WTC11 (cell line): Measurements from ENCODE around the gene OPRL1. TPM values are rescaled to one million over a fixed set of nuclear protein-coding genes. Genes with fewer than 3 reads are reported as not detected.

ENCODE experiments used
- ATAC-seq: fragments of 200-7000 bp; cut with Tn5 transposase; 2 replicates; pipeline ENCODE4 v1.10.0; 2021; ENCODE audit warnings: mild to moderate bottlenecking, moderate library complexity
- CTCF ChIA-PET: fragments of 300-600 bp; sonication (Branson Sonifier 250); formaldehyde crosslinking; loops from one replicate; lab custom pipeline; 2021; ENCODE audit warnings: antibody characterized with exemption; lab: Charles Lee
- POLR2A ChIA-PET: fragments of 350-600 bp; sonication (Branson Sonifier 250); formaldehyde crosslinking; loops from one replicate; lab custom pipeline; 2021; ENCODE audit warnings: antibody characterized with exemption; lab: Charles Lee
- DNase-seq: peaks from one replicate; pipeline ENCODE4 v3.0.0; 2021; ENCODE audit warnings: low spot score
- H3K27ac Mint-ChIP-seq: 2 replicates; pipeline ENCODE4 v1.8.0; 2021; ENCODE audit warnings: mixed read lengths
- H3K27me3 Mint-ChIP-seq: 2 replicates; pipeline ENCODE4 v1.8.0; 2021; ENCODE audit warnings: low read depth, mild to moderate bottlenecking, moderate library complexity, mixed read lengths
- H3K36me3 Mint-ChIP-seq: 2 replicates; pipeline ENCODE4 v1.8.0; 2021; ENCODE audit warnings: mixed read lengths
- H3K4me1 Mint-ChIP-seq: 2 replicates; pipeline ENCODE4 v1.8.0; 2022; ENCODE audit warnings: mixed read lengths
- H3K4me3 Mint-ChIP-seq: 2 replicates; pipeline ENCODE4 v1.8.0; 2021; ENCODE audit warnings: mild to moderate bottlenecking, moderate library complexity, mixed read lengths
- H3K9me3 Mint-ChIP-seq: 2 replicates; pipeline ENCODE4 v1.8.0; 2021; ENCODE audit warnings: mixed read lengths
- ATF1 ChIP-seq: sonication (generic); formaldehyde crosslinking; IDR thresholded peaks from 2 replicates; pipeline ENCODE4 v1.8.1; 2023; ENCODE audit warnings: mild to moderate bottlenecking, moderate library complexity, missing genetic modification reagents
- CREM ChIP-seq: sonication (generic); formaldehyde crosslinking; IDR thresholded peaks from 2 replicates; pipeline ENCODE4 v1.8.1; 2022; ENCODE audit warnings: mild to moderate bottlenecking, missing genetic modification reagents, moderate library complexity
- FOXK1 ChIP-seq: sonication (generic); formaldehyde crosslinking; IDR thresholded peaks from 2 replicates; pipeline ENCODE4 v1.8.0; 2022; ENCODE audit warnings: mild to moderate bottlenecking, moderate library complexity, missing genetic modification reagents
- GABPB1 ChIP-seq: sonication (generic); formaldehyde crosslinking; IDR thresholded peaks from 2 replicates; pipeline ENCODE4 v1.8.1; 2023; ENCODE audit warnings: mild to moderate bottlenecking, missing genetic modification reagents
- MYBL2 ChIP-seq: sonication (generic); formaldehyde crosslinking; IDR thresholded peaks from 2 replicates; pipeline ENCODE4 v1.8.1; 2023; ENCODE audit warnings: mild to moderate bottlenecking, moderate library complexity, missing genetic modification reagents
- NFATC4 ChIP-seq: fragments of 250-450 bp; sonication (Bioruptor Pico); IDR thresholded peaks from 2 replicates; pipeline ENCODE4 v1.9.0; 2021; ENCODE audit warnings: mild to moderate bottlenecking
- NFYB ChIP-seq: sonication (generic); formaldehyde crosslinking; conservative IDR thresholded peaks from 2 replicates; pipeline ENCODE4 v1.8.0; 2022; ENCODE audit warnings: low read depth, missing genetic modification reagents
- NR1H2 ChIP-seq: sonication (generic); formaldehyde crosslinking; IDR thresholded peaks from 2 replicates; pipeline ENCODE4 v1.9.0; 2021; ENCODE audit warnings: mild to moderate bottlenecking, moderate library complexity, missing genetic modification reagents
- NR3C1 ChIP-seq: sonication (generic); formaldehyde crosslinking; conservative IDR thresholded peaks from 2 replicates; pipeline ENCODE4 v1.8.1; 2023; ENCODE audit warnings: low read depth, mild to moderate bottlenecking, missing genetic modification reagents
- OVOL2 ChIP-seq: fragments of 250-450 bp; sonication (Bioruptor Pico); IDR thresholded peaks from 2 replicates; pipeline ENCODE4 v1.9.0; 2021; ENCODE audit warnings: mild to moderate bottlenecking, borderline replicate concordance
- PRRX2 ChIP-seq: fragments of 250-450 bp; sonication (Bioruptor Pico); IDR thresholded peaks from 2 replicates; pipeline ENCODE4 v1.8.0; 2021; ENCODE audit warnings: mild to moderate bottlenecking
- SOX15 ChIP-seq: fragments of 250-450 bp; sonication (Bioruptor Pico); IDR thresholded peaks from 2 replicates; pipeline ENCODE4 v1.9.0; 2021; ENCODE audit warnings: mild to moderate bottlenecking
- SP1 ChIP-seq: sonication (generic); formaldehyde crosslinking; conservative IDR thresholded peaks from 2 replicates; pipeline ENCODE4 v1.8.1; 2022; ENCODE audit warnings: missing genetic modification reagents
- TEAD1 ChIP-seq: sonication (generic); formaldehyde crosslinking; IDR thresholded peaks from 2 replicates; pipeline ENCODE4 v1.8.0; 2022; ENCODE audit warnings: mild to moderate bottlenecking, missing genetic modification reagents
- ZNF423 ChIP-seq: fragments of 250-450 bp; sonication (Bioruptor Pico); IDR thresholded peaks from 2 replicates; pipeline ENCODE4 v2.1.2; 2022; ENCODE audit warnings: mild to moderate bottlenecking, moderate library complexity
- total RNA-seq: library from RNA; stranded (reverse); gene quantifications from 3 replicates; pipeline ENCODE4 v1.2.3, GENCODE V29; 2021
- TF ChIP-seq, protein P1 (sequence below): fragments of 250-450 bp; sonication (Bioruptor Pico); IDR thresholded peaks from 2 replicates; pipeline ENCODE4 v1.9.0; 2021; ENCODE audit warnings: mild to moderate bottlenecking
- TF ChIP-seq, protein P2 (sequence below): sonication (generic); formaldehyde crosslinking; IDR thresholded peaks from 2 replicates; pipeline ENCODE4 v1.8.1; 2023; ENCODE audit warnings: mild to moderate bottlenecking, missing genetic modification reagents
- TF ChIP-seq, protein P3 (sequence below): sonication (generic); formaldehyde crosslinking; IDR thresholded peaks from 2 replicates; pipeline ENCODE4 v1.8.0; 2022; ENCODE audit warnings: mild to moderate bottlenecking, missing genetic modification reagents
- TF ChIP-seq, protein P4 (sequence below): sonication (generic); formaldehyde crosslinking; IDR thresholded peaks from 2 replicates; pipeline ENCODE4 v1.8.1; 2023; ENCODE audit warnings: mild to moderate bottlenecking, missing genetic modification reagents, moderate library complexity
- TF ChIP-seq, protein P5 (sequence below): sonication (generic); formaldehyde crosslinking; IDR thresholded peaks from 2 replicates; pipeline ENCODE4 v1.8.0; 2022; ENCODE audit warnings: mild to moderate bottlenecking, missing genetic modification reagents
- TF ChIP-seq, protein P6 (sequence below): sonication (generic); formaldehyde crosslinking; IDR thresholded peaks from 2 replicates; pipeline ENCODE4 v1.8.0; 2022; ENCODE audit warnings: mild to moderate bottlenecking, missing genetic modification reagents
- TF ChIP-seq, protein P7 (sequence below): sonication (generic); formaldehyde crosslinking; IDR thresholded peaks from 2 replicates; pipeline ENCODE4 v1.8.1; 2022; ENCODE audit warnings: mild to moderate bottlenecking, moderate library complexity, missing genetic modification reagents
- TF ChIP-seq, protein P8 (sequence below): fragments of 250-450 bp; sonication (Bioruptor Pico); IDR thresholded peaks from 2 replicates; pipeline ENCODE4 v1.9.0; 2021; ENCODE audit warnings: mild to moderate bottlenecking

The OPRL1 gene
- total RNA-seq, 1 experiment from 2014 or later, result 2.0 TPM

DNA sequence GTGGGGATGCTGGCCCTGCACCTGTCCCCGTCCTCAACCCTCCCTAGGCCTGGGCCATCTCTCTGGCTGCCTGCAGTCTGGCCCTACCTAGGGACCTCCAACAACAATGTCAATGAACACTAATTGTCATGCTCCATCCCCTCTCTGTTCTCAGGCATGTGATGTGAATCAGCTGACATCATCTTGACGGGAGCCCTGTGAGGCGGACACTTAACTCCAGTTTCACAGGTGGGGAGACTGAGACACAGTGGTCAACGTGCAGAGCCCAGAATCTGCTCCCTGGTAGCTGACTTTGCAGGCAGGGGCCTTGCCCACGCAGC is 17.6 kb upstream of the OPRL1 start:
- no peak overlapping the region for H3K27ac Mint-ChIP-seq
- ATAC-seq (no peak), DNase-seq (no peak)
- peak overlapping the region; percentile 82 for H3K4me3 Mint-ChIP-seq
- peaks cover 35% of the 10 kb centered on the region for H3K4me1 Mint-ChIP-seq
- TF ChIP-seq NR1H2 (CRISPR knock-in tag) (no peak), GABPB1 (CRISPR knock-in tag) (no peak; the same call in 1 of the 2 replicates), ZNF423 (CRISPR knock-in tag) (no peak), NR3C1 (CRISPR knock-in tag) (no peak), PRRX2 (CRISPR knock-in tag) (no peak), OVOL2 (CRISPR knock-in tag) (no peak)
- TF ChIP-seq, protein P1, sequence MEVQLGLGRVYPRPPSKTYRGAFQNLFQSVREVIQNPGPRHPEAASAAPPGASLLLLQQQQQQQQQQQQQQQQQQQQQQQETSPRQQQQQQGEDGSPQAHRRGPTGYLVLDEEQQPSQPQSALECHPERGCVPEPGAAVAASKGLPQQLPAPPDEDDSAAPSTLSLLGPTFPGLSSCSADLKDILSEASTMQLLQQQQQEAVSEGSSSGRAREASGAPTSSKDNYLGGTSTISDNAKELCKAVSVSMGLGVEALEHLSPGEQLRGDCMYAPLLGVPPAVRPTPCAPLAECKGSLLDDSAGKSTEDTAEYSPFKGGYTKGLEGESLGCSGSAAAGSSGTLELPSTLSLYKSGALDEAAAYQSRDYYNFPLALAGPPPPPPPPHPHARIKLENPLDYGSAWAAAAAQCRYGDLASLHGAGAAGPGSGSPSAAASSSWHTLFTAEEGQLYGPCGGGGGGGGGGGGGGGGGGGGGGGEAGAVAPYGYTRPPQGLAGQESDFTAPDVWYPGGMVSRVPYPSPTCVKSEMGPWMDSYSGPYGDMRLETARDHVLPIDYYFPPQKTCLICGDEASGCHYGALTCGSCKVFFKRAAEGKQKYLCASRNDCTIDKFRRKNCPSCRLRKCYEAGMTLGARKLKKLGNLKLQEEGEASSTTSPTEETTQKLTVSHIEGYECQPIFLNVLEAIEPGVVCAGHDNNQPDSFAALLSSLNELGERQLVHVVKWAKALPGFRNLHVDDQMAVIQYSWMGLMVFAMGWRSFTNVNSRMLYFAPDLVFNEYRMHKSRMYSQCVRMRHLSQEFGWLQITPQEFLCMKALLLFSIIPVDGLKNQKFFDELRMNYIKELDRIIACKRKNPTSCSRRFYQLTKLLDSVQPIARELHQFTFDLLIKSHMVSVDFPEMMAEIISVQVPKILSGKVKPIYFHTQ (CRISPR knock-in tag), result no peak
- TF ChIP-seq, protein P2, sequence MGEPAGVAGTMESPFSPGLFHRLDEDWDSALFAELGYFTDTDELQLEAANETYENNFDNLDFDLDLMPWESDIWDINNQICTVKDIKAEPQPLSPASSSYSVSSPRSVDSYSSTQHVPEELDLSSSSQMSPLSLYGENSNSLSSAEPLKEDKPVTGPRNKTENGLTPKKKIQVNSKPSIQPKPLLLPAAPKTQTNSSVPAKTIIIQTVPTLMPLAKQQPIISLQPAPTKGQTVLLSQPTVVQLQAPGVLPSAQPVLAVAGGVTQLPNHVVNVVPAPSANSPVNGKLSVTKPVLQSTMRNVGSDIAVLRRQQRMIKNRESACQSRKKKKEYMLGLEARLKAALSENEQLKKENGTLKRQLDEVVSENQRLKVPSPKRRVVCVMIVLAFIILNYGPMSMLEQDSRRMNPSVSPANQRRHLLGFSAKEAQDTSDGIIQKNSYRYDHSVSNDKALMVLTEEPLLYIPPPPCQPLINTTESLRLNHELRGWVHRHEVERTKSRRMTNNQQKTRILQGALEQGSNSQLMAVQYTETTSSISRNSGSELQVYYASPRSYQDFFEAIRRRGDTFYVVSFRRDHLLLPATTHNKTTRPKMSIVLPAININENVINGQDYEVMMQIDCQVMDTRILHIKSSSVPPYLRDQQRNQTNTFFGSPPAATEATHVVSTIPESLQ (CRISPR knock-in tag), result no peak
- TF ChIP-seq, protein P3, sequence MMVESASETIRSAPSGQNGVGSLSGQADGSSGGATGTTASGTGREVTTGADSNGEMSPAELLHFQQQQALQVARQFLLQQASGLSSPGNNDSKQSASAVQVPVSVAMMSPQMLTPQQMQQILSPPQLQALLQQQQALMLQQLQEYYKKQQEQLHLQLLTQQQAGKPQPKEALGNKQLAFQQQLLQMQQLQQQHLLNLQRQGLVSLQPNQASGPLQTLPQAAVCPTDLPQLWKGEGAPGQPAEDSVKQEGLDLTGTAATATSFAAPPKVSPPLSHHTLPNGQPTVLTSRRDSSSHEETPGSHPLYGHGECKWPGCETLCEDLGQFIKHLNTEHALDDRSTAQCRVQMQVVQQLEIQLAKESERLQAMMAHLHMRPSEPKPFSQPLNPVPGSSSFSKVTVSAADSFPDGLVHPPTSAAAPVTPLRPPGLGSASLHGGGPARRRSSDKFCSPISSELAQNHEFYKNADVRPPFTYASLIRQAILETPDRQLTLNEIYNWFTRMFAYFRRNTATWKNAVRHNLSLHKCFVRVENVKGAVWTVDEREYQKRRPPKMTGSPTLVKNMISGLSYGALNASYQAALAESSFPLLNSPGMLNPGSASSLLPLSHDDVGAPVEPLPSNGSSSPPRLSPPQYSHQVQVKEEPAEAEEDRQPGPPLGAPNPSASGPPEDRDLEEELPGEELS (CRISPR knock-in tag), result no peak
- peaks cover 7% of the 10 kb centered on the region for H3K27me3 Mint-ChIP-seq
- POLR2A ChIA-PET, result no interaction called here
- H3K9me3 Mint-ChIP-seq, result no peaks in the 10 kb centered on the region
- CTCF ChIA-PET, result interaction anchor here (0.6 to 3.0 kb wide), 12 partner anchors 8 to 524 kb away, joined by 3 to 18 read pairs (median 5); partner anchors contain the start of genes OPRL1, PRPF6, PTK6 and RGS19
- no peaks in the 10 kb centered on the region for H3K36me3 Mint-ChIP-seq

DNA sequence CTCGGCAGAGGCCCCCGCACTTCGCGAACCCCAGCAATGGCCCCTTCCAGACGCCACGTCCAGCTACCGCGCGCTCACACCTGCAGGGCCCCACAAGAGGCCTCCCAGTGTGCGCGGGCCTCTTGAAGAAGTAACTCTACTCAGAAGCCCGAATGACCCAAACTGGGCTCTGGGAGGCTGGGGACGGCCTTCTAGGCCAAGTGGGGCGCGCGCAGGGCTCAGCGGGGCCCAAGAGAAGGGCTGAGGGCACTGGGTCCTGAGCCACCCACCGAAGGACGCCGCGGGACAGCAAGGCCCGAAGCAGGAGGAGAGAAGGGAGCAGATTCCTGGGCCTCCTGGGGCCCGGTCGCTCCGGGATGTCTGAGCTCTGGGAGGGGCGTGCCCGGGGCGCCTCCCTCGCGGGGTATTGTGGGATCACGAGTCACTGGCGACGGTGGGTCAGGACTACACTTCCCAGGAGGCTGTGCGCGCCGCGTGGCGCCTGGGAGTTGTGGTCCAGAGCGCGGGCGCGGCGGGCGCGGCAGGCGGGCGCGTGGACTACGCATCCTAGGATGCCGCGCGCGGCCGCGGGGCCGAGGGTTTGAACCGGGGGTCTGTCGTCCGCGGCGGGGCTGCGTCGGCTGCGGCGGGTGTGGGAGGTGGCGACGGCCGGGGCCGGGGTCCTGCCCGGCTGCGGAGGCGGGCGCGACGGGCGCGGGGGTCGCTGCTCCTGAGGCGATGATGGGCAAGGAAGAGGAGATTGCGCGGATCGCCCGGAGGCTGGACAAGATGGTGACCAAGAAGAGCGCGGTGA is 17.1 kb upstream of the OPRL1 start, which contains the start of gene TCEA2:
Gene TCEA2, plus strand, starts transcription at position 603 of the 793 bp plus-strand sequence. Its CDS starts 115 bp downstream, at position 718.
- Mint-ChIP-seq H3K36me3 (no peaks in the 10 kb centered on the region), H3K4me1 (peaks cover 31% of the 10 kb centered on the region), H3K27ac (no peak within 1 kb of the TSS; the same call in 1 of the 2 replicates), H3K4me3 (peak within 1 kb of the TSS; percentile 82), H3K27me3 (peaks cover 7% of the 10 kb centered on the region), H3K9me3 (no peaks in the 10 kb centered on the region)
- peak; percentile 95 for DNase-seq
- no peak for TF ChIP-seq OVOL2 (CRISPR knock-in tag)
- TF ChIP-seq SP1 (CRISPR knock-in tag), result peak; percentile 89
- TF ChIP-seq ATF1 (CRISPR knock-in tag), result no peak
- TF ChIP-seq SOX15 (CRISPR knock-in tag), result no peak
- TF ChIP-seq, protein P4, sequence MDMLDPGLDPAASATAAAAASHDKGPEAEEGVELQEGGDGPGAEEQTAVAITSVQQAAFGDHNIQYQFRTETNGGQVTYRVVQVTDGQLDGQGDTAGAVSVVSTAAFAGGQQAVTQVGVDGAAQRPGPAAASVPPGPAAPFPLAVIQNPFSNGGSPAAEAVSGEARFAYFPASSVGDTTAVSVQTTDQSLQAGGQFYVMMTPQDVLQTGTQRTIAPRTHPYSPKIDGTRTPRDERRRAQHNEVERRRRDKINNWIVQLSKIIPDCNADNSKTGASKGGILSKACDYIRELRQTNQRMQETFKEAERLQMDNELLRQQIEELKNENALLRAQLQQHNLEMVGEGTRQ (CRISPR knock-in tag), result peak; percentile 82
- TF ChIP-seq ZNF423 (CRISPR knock-in tag), result peak; percentile 81
- TF ChIP-seq MYBL2 (CRISPR knock-in tag), result no peak
- TF ChIP-seq GABPB1 (CRISPR knock-in tag), result peak; percentile 63
- TF ChIP-seq NFATC4 (CRISPR knock-in tag), result no peak
- no peak for TF ChIP-seq NFYB (CRISPR knock-in tag)
- TF ChIP-seq, protein P5, sequence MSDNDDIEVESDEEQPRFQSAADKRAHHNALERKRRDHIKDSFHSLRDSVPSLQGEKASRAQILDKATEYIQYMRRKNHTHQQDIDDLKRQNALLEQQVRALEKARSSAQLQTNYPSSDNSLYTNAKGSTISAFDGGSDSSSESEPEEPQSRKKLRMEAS (CRISPR knock-in tag), result peak; percentile 31; the same call in 1 of the 2 replicates
- TF ChIP-seq, protein P6, sequence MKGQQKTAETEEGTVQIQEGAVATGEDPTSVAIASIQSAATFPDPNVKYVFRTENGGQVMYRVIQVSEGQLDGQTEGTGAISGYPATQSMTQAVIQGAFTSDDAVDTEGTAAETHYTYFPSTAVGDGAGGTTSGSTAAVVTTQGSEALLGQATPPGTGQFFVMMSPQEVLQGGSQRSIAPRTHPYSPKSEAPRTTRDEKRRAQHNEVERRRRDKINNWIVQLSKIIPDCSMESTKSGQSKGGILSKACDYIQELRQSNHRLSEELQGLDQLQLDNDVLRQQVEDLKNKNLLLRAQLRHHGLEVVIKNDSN, result peak; percentile 66; the same call in 1 of the 2 replicates
- TF ChIP-seq, protein P7, sequence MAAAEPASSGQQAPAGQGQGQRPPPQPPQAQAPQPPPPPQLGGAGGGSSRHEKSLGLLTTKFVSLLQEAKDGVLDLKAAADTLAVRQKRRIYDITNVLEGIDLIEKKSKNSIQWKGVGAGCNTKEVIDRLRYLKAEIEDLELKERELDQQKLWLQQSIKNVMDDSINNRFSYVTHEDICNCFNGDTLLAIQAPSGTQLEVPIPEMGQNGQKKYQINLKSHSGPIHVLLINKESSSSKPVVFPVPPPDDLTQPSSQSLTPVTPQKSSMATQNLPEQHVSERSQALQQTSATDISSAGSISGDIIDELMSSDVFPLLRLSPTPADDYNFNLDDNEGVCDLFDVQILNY (CRISPR knock-in tag), result peak; percentile 76; the same call in 1 of the 2 replicates
- TF ChIP-seq, protein P8, sequence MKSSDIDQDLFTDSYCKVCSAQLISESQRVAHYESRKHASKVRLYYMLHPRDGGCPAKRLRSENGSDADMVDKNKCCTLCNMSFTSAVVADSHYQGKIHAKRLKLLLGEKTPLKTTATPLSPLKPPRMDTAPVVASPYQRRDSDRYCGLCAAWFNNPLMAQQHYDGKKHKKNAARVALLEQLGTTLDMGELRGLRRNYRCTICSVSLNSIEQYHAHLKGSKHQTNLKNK (CRISPR knock-in tag), result no peak
- TF ChIP-seq TEAD1, result peak; percentile 38; the same call in 1 of the 2 replicates
- TF ChIP-seq CREM (CRISPR knock-in tag), result peak; percentile 49; the same call in 1 of the 2 replicates
- TF ChIP-seq FOXK1 (CRISPR knock-in tag), result peak; percentile 70; the same call in 1 of the 2 replicates
- ChIA-PET POLR2A (no interaction called here), CTCF (interaction anchor here (0.6 to 3.0 kb wide), 12 partner anchors 9 to 525 kb away, joined by 3 to 18 read pairs (median 5); partner anchors contain the start of genes OPRL1, PRPF6, PTK6 and RGS19)
- ATAC-seq, result peak; percentile 84
